ENCODE measurements around the gene VANGL1.

GRCh38 chr1:115651391-115651790, 9.6 kb downstream of the VANGL1 start:
- TF ChIP-seq POLR2A (IDR thresholded peaks at IDR 0.05) (no peak), CTCF (IDR thresholded peaks at IDR 0.05) (no peak)
